Activated CD4-positive, alpha-beta memory T cell treated with anti-CD3 and anti-CD28 coated beads for 36 hours (primary cell): ENCODE results near the gene ZNF311. TPM values are rescaled to one million over a fixed set of nuclear protein-coding genes. Genes with fewer than 3 reads are reported as not detected.

Experiments used
- CTCF ChIA-PET: fragments of 350-600 bp; sonication (Branson Sonifier 250); formaldehyde crosslinking; loops from one replicate; lab custom pipeline; 2021; ENCODE audit warnings: antibody characterized with exemption, inconsistent platforms; lab: Charles Lee
- POLR2A ChIA-PET: fragments of 350-600 bp; sonication (Branson Sonifier 250); formaldehyde crosslinking; loops from one replicate; lab custom pipeline; 2021; ENCODE audit warnings: antibody characterized with exemption; lab: Charles Lee
- DNase-seq: peaks from one replicate; pipeline ENCODE4 v3.0.0-alpha.2; 2020
- H3K27ac Mint-ChIP-seq: one replicate; pipeline ENCODE4 v1.8.0; 2021; ENCODE audit warnings: mixed read lengths
- H3K27me3 Mint-ChIP-seq: one replicate; pipeline ENCODE4 v1.8.0; 2021; ENCODE audit warnings: mixed read lengths
- H3K36me3 Mint-ChIP-seq: one replicate; pipeline ENCODE4 v1.8.0; 2021; ENCODE audit warnings: mixed read lengths
- H3K4me1 Mint-ChIP-seq: one replicate; pipeline ENCODE4 v1.8.0; 2021; ENCODE audit warnings: low read depth, mixed read lengths
- H3K4me3 Mint-ChIP-seq: one replicate; pipeline ENCODE4 v1.8.0; 2021; ENCODE audit warnings: mild to moderate bottlenecking, mixed read lengths
- H3K9me3 Mint-ChIP-seq: one replicate; pipeline ENCODE4 v1.8.0; 2021; ENCODE audit warnings: mixed read lengths
- intact Hi-C: fragments of 100-400 bp; cut with micrococcal nuclease; formaldehyde crosslinking; loops from one replicate; pipeline ENCODE4 v1.15.1; 2023
- total RNA-seq, 2 experiments: library from RNA; stranded (reverse); gene quantifications; one replicate each; pipeline ENCODE4 v1.2.3, GENCODE V29; 2021

The ZNF311 gene
- total RNA-seq, 2 experiments from 2014 or later: 0.99 to 1.3 TPM

DNA sequence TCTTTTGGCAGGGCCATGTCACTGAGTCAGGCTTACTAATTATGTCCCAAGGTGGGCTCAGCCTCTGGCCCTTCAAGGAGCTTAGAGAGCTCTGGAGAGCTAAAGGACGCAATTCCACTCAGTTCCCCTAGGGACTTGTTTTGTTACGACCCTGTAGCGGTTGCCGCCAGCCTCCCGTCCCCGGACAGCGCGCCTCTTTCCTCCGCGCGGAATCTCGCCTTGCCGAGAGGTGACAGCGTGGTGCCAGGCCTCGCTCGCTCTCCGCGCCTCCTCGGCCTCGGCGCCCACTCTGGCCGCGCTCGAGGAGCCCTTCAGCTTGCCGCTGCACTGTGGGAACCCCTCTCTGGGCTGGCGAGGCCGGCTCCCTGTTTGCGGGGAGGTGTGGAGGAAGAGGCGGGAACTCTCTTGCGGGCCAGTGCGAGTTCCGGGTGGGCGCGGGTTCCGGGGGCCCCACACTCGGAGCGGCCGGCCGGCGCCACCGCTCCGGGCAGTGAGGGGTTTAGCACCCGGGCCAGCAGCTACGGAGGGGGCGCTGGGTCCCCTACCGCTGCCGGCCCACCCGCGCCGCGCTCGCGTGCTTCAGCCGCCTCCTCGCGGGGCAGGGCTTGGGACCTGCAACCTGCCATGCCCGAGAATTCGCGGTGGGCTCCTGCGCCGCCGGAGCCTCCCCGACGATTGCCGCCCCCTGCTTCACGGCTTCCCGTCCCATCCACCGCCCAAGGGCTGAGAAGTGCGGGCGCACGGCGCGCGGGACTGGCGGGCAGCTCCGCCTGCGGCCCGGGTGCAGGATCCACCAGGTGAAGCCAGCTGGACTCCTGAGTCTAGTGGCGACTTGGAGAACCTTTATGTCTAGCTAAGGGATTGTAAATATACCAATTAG lies 9.9 kb upstream of the ZNF311 start:
- intact Hi-C loops: loop anchor here (10.0 kb wide), 1 partner anchor 570 kb away; the partner anchor contains the start of gene OR2H2

DNA sequence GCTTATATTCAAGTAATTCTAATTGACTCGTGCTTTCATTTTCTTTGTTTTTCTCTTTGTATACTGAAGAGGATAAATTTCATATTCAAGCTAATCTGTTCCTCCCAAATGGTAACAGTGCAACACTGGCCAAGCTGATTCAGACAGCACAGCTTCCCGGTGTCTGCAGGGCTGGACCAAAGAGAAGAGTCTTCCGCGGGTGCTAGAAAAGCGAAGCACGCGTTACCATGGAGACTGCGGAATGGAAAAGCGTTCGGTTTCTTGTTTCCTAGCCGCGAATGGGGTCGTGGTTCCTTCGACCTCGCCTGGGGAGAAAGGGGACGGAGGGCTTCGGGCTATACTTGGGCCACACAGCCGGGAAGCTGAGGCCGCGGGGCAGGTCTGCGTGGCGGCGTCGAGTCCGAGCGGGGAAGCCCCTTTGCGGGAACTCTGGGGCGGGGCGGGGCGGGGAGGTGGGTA lies 6.2 kb upstream of the ZNF311 start:
- ChIA-PET CTCF (interaction anchor here (1.0 to 1.4 kb wide), 4 partner anchors 9 to 326 kb away, joined by 3 to 13 read pairs (median 4); no protein-coding TSS in a partner anchor), POLR2A (interaction anchor here (0.7 to 1.0 kb wide), 2 partner anchors 87 to 88 kb away, joined by 3 read pairs; partner anchors contain the start of gene TRIM27)
- peaks cover 13% of the 10 kb centered on the region for H3K4me1 Mint-ChIP-seq
- peaks cover 4% of the 10 kb centered on the region for H3K9me3 Mint-ChIP-seq
- peak overlapping the region; percentile 93 for H3K4me3 Mint-ChIP-seq
- no peaks in the 10 kb centered on the region for H3K36me3 Mint-ChIP-seq
- intact Hi-C loops: loop anchor here (10.0 kb wide), 1 partner anchor 573 kb away; the partner anchor contains the start of gene OR2H2
- no peak overlapping the region for H3K27ac Mint-ChIP-seq
- peaks cover 13% of the 10 kb centered on the region for H3K27me3 Mint-ChIP-seq
- DNase-seq: peak; percentile 62

More for the DNA sequence above, 9.9 kb upstream of the ZNF311 start:
- peaks cover 13% of the 10 kb centered on the region for H3K27me3 Mint-ChIP-seq
- ChIA-PET CTCF (interaction anchor here (1.0 to 5.2 kb wide), 10 partner anchors 28 to 580 kb away, joined by 3 to 106 read pairs (median 10); partner anchors contain the start of gene TRIM27), POLR2A (interaction anchor here (1.1 to 2.3 kb wide), 2 partner anchors 119 to 177 kb away, joined by 3 to 10 read pairs; no protein-coding TSS in a partner anchor)
- H3K4me1 Mint-ChIP-seq: peaks cover 15% of the 10 kb centered on the region
- H3K36me3 Mint-ChIP-seq: no peaks in the 10 kb centered on the region
- peaks cover 4% of the 10 kb centered on the region for H3K9me3 Mint-ChIP-seq
- no peak overlapping the region for H3K4me3 Mint-ChIP-seq
- no peak for DNase-seq
- H3K27ac Mint-ChIP-seq: no peak overlapping the region

DNA sequence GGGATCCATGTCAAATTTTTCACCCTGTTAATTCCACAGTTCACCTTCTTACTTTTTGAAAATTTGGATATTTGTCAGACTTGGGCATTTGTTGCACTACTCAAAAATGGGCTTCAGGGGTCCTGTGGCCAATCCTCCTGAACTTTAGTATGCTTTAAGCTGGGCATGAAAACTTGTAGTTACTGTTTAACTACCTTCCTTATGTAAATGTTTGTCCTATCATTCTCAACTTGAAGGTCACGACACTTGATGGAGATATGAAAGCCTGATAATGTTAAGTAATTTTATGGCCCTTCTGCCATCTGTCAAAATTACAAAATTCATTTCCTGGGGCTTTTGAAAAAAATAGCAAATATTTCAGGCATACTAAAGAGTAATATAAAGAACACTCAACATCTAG lies 4.2 kb upstream of the ZNF311 start:
- Mint-ChIP-seq H3K27me3 (peaks cover 11% of the 10 kb centered on the region), H3K9me3 (no peaks in the 10 kb centered on the region), H3K4me3 (no peak overlapping the region), H3K27ac (no peak overlapping the region), H3K4me1 (peaks cover 25% of the 10 kb centered on the region), H3K36me3 (no peaks in the 10 kb centered on the region)
- no peak for DNase-seq
- ChIA-PET POLR2A (no interaction called here), CTCF (interaction anchor here (0.7 kb wide), 1 partner anchor 171 kb away, joined by 3 read pairs; no protein-coding TSS in a partner anchor)
- intact Hi-C loops: no loop called here

DNA sequence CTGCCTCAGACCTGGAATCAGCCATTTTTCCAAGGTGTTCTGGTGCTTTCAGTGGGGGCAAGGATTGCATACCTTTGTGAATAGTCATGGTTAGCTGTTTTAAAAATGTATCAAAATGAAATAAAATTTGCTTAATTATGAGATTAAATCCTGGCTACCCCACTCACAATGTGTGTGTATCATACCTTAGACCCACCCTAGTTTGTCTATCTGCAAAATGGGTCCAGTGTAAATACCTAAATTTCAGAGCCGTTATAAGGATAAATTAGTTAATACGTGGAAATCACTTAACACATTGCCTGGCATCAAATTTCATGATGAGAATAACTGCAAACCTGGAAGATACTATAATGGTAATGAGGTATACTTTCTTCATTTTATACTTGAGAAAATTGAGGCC lies 3.0 kb upstream of the ZNF311 start:
- Mint-ChIP-seq H3K36me3 (no peaks in the 10 kb centered on the region), H3K9me3 (no peaks in the 10 kb centered on the region), H3K27ac (no peak overlapping the region), H3K4me1 (peaks cover 25% of the 10 kb centered on the region), H3K27me3 (peaks cover 7% of the 10 kb centered on the region), H3K4me3 (no peak overlapping the region)
- DNase-seq: no peak
- intact Hi-C loops: no loop called here
- POLR2A ChIA-PET: interaction anchor here (0.8 kb wide), 1 partner anchor 97 kb away, joined by 3 read pairs; no protein-coding TSS in a partner anchor
- CTCF ChIA-PET: interaction anchor here (1.3 kb wide), 1 partner anchor 170 kb away, joined by 3 read pairs; no protein-coding TSS in a partner anchor

DNA sequence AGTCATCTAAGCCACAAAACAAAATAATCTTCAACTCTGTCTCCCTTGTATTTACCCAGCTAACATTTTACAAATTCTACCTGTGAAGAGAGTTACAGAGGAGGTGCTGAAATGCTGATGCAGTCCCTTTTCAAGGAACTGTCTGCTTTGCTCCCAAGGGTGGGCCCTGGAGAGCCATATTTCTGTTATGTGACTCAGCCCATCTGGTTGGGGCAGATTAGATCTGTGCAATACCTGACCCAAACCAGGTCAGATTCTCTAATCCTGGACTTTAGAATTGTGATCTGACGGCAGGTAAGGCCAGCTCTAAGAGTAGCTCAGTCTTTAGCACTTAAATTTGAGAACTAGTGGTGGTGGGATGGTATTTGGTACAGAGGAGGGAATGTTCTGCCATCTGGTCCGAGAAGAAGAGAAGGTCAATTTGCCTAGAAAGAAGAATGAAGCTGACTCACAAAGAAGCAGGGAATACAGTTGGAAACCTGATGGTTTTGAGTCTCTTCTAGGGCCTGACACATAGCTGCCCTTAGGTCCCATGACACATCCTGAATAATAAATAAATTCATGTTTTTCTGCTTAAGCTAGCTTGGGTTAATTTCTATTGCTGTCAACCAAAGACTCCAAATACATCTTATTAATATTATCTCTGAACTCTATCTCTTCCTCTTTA lies 8.1 kb downstream of the ZNF311 start:
- DNase-seq: no peak
- H3K27me3 Mint-ChIP-seq: peaks cover 6% of the 10 kb centered on the region
- H3K36me3 Mint-ChIP-seq: no peaks in the 10 kb centered on the region
- ChIA-PET POLR2A (no interaction called here), CTCF (interaction anchor here (1.3 kb wide), 1 partner anchor 14 kb away, joined by 3 read pairs; no protein-coding TSS in a partner anchor)
- no peaks in the 10 kb centered on the region for H3K4me1 Mint-ChIP-seq
- no peaks in the 10 kb centered on the region for H3K9me3 Mint-ChIP-seq
- no peak overlapping the region for H3K27ac Mint-ChIP-seq
- no peak overlapping the region for H3K4me3 Mint-ChIP-seq
- intact Hi-C loops: no loop called here

DNA sequence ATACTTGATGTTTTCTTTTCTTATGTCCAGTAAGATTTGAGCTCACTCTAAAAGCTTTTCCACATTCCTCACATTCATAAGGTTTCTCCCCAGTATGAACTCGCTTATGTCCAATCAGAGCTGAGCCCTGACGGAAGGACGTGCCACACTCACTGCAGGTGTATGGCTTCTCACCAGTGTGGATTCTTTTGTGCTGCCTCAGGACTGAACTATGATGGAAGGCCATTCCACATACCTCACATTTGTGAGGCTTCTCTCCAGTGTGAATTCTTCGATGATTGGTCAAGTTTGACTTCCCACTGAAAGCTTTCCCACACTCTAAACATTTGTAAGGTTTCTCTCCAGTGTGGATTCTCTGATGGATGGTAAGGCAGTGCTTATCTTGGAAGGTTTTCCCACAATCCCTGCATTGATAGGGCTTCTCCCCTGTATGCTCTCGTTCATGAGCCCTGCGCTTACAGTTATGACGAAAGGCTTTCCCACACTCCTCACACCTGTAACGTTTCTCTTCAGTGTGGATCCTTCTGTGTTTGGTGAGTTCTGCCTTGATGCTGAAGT lies 9.9 kb downstream of the ZNF311 start:
- H3K4me3 Mint-ChIP-seq: no peak overlapping the region
- CTCF ChIA-PET: no interaction called here
- H3K4me1 Mint-ChIP-seq: no peaks in the 10 kb centered on the region
- intact Hi-C loops: no loop called here
- H3K27me3 Mint-ChIP-seq: peaks cover 6% of the 10 kb centered on the region
- POLR2A ChIA-PET: no interaction called here
- DNase-seq: no peak
- H3K9me3 Mint-ChIP-seq: no peaks in the 10 kb centered on the region
- H3K36me3 Mint-ChIP-seq: no peaks in the 10 kb centered on the region
- no peak overlapping the region for H3K27ac Mint-ChIP-seq

DNA sequence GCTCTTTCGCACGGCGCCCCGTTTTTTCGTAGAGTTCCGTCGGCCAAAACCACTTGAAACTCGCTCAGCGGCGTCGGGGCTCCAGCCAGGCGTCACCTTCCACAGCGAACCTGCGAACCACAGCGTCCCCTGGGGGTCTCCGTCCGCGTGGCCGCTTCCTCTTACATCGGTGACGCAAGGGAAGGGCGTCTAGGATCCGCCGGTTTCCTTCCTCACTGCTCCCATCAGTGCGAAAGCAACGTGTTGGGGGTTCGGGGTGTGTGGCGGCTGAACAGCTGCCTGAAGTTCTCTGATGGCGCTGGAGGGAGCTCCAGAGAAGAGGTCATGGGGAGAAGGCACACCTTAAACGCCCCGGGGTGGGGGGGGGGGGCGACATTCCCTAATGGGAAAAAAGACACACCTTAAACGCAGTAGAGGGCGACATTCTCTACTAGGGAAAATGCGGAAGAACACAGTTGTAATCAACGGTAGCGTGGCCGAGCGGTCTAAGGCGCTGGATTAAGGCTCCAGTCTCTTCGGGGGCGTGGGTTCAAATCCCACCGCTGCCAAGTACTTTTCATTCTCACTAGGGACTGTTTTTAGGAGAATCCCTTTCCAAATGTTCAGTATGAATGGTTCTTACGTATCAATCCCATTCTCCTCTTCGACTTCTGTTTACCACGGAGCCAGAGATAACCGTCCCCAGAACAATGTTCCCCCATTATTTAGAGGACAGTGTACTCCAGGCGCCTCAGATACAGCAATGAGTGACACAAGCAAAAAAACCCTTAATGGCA lies 16.4 kb downstream of the ZNF311 start:
- Mint-ChIP-seq H3K9me3 (no peaks in the 10 kb centered on the region), H3K36me3 (no peaks in the 10 kb centered on the region), H3K27me3 (peaks cover 16% of the 10 kb centered on the region), H3K27ac (peak overlapping the region; percentile 18), H3K4me3 (peak overlapping the region; percentile 79), H3K4me1 (peaks cover 30% of the 10 kb centered on the region)
- POLR2A ChIA-PET: no interaction called here
- intact Hi-C loops: no loop called here
- DNase-seq: peak; percentile 81
- CTCF ChIA-PET: no interaction called here

DNA sequence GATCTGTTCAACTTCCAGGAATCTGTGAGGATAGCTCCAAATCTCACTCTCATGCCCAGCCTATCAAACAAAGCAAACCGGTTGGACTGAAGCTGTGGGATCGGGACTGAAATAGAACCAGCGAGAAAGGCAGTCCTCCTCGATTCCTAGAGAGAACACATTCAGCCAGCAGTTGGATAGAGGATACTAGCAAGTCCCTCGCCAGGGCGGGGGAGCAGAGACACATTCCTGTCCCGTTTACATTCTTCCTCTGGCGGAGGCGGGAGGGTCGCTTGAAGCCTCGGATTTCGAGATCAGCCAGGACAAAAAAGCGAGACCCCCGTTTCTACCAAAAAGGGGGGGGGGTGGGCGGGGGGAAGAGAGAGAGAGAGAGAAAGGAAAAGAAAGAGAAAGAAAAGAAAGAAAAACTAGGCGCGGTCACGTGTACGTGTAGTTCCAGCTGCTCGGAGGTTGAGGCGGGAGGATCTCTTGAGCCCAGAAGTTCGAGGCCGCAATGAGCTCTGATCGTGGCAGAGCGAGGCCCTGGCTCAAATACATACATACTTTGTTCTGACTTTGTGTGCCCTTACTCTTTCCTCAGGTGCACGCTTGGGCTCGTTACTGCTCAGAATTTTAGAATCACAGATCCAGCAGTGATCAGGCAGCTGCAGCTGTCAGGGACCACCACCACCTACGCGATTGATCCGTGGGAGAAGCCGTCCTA lies 19.5 kb downstream of the ZNF311 start:
- H3K4me3 Mint-ChIP-seq: peak overlapping the region; percentile 66
- peak; percentile 33 for DNase-seq
- peaks cover 5% of the 10 kb centered on the region for H3K36me3 Mint-ChIP-seq
- H3K9me3 Mint-ChIP-seq: peaks cover 4% of the 10 kb centered on the region
- peaks cover 21% of the 10 kb centered on the region for H3K27me3 Mint-ChIP-seq
- POLR2A ChIA-PET: no interaction called here
- CTCF ChIA-PET: interaction anchor here (0.6 to 1.8 kb wide), 5 partner anchors 16 to 148 kb away, joined by 3 to 7 read pairs (median 5); no protein-coding TSS in a partner anchor
- intact Hi-C loops: no loop called here
- H3K4me1 Mint-ChIP-seq: peaks cover 49% of the 10 kb centered on the region
- no peak overlapping the region for H3K27ac Mint-ChIP-seq

DNA sequence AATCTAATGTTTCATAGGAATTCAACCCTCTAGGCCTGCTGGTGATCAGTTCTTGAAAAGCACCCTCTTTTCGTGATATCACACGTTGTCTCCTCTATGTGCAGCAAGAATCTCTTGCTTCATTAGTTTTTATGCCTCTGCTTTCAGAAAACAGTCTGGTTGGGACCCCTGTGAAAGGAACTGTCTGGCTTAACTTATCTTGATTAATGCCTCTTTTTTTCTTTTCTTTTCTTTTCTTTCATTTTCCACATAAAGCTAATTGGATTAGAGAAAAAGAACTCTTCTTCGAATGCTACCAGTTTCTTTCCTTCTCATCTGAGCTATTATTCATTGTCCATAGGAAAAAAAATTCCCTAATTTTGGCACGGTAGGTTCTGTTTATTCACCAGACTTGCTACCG lies 21.3 kb downstream of the ZNF311 start:
- ChIA-PET POLR2A (no interaction called here), CTCF (interaction anchor here (1.3 kb wide), 1 partner anchor 30 kb away, joined by 4 read pairs; no protein-coding TSS in a partner anchor)
- peaks cover 55% of the 10 kb centered on the region for H3K4me1 Mint-ChIP-seq
- H3K4me3 Mint-ChIP-seq: no peak overlapping the region
- H3K27me3 Mint-ChIP-seq: peaks cover 24% of the 10 kb centered on the region
- intact Hi-C loops: no loop called here
- DNase-seq: no peak
- peaks cover 4% of the 10 kb centered on the region for H3K9me3 Mint-ChIP-seq
- H3K27ac Mint-ChIP-seq: no peak overlapping the region
- peaks cover 5% of the 10 kb centered on the region for H3K36me3 Mint-ChIP-seq

DNA sequence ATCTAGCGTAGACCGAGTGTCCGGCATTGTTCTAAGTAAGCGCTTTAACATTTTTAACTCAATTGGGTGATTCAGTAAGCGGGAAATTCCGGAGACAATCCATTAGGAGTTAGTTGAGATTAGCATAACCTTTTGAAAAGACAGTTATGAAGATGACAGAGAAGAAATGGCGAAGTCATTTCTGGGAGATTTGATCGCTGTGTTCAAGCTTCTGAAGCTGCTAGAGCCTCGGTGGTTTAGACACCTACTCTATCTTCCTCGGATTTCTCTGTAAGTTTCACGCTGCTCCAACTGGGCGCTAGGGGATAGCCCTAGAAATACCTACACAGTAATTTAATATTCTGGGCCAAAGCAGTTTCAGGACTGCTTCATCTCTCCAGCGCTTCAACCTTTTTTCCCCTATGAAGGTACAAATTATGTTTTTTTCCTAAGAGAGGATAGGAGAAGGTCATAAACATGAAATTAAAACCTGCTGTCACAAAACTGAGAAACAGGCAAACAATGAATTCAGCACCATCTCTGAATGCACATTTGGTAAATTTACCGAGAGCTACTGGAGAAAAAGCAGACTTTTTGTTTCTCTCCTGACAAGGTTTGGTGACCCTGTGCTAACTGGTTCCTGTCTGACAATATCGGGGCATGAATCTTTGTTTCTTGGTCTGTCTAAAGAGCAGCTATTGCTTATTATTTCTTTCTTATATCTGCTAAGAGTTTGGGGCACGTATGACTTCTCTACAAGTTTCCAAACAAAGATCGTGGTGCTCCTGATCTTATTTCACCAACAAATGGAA lies 22.4 kb downstream of the ZNF311 start:
- H3K4me1 Mint-ChIP-seq: peaks cover 54% of the 10 kb centered on the region

More for the DNA sequence above, 22.4 kb downstream of the ZNF311 start:
- CTCF ChIA-PET: interaction anchor here (1.3 to 2.9 kb wide), 4 partner anchors 31 to 145 kb away, joined by 3 to 26 read pairs (median 8); no protein-coding TSS in a partner anchor
- POLR2A ChIA-PET: no interaction called here
- H3K4me3 Mint-ChIP-seq: peak overlapping the region; percentile 82
- DNase-seq: peak; percentile 25
- H3K36me3 Mint-ChIP-seq: peaks cover 5% of the 10 kb centered on the region
- H3K9me3 Mint-ChIP-seq: peaks cover 4% of the 10 kb centered on the region
- no peak overlapping the region for H3K27ac Mint-ChIP-seq
- H3K27me3 Mint-ChIP-seq: peaks cover 25% of the 10 kb centered on the region
- intact Hi-C loops: loop anchor here (1.0 kb wide), 2 partner anchors 86 to 119 kb away; no protein-coding TSS in a partner anchor
